H1 (cell line): Measurements from ENCODE around the gene KAT8. TPM values are rescaled to one million over a fixed set of nuclear protein-coding genes. Genes with fewer than 3 reads are reported as not detected.

Experiments
- ASH2L ChIP-seq: fragments of 200-600, 300-600 bp; sonication (generic); IDR thresholded peaks from one replicate; pipeline ENCODE4 v1.7.1; 2017; ENCODE audit warnings: low read length
- BRCA1 ChIP-seq: IDR thresholded peaks from 2 replicates; pipeline ENCODE4 v1.6.1; 2012; ENCODE audit warnings: low read depth, low read length, improper control_type of control experiment
- CBX5 ChIP-seq: fragments of 300-800, 300-1000 bp; sonication (generic); IDR thresholded peaks from 2 replicates; pipeline ENCODE4 v1.7.1; 2016; ENCODE audit warnings: antibody characterized with exemption, low read length, low read depth
- CEBPB ChIP-seq: IDR thresholded peaks from 2 replicates; pipeline ENCODE4 v1.6.1; 2012; ENCODE audit warnings: low read depth, low read length
- CHD1 ChIP-seq: IDR thresholded peaks from 2 replicates; pipeline ENCODE4 v1.6.1; 2012; ENCODE audit warnings: low read depth, low read length, improper control_type of control experiment
- CHD2 ChIP-seq: IDR thresholded peaks from 2 replicates; pipeline ENCODE4 v1.6.1; 2012; ENCODE audit warnings: low read length, improper control_type of control experiment
- CTBP2 ChIP-seq: IDR thresholded peaks from 2 replicates; pipeline ENCODE4 v1.7.0; 2011; ENCODE audit warnings: borderline replicate concordance, mild to moderate bottlenecking, moderate library complexity, mixed read lengths, low read length; ENCODE audit not compliant: insufficient read depth, insufficient read length
- FOSL1 ChIP-seq: IDR thresholded peaks from 2 replicates; pipeline ENCODE4 v1.6.1; 2011; ENCODE audit warnings: mild to moderate bottlenecking, low read depth, low read length, moderate library complexity; ENCODE audit not compliant: insufficient read depth
- GABPA ChIP-seq: IDR thresholded peaks from 2 replicates; pipeline ENCODE4 v1.6.1; 2011; ENCODE audit warnings: mild to moderate bottlenecking, low read length, moderate library complexity, borderline replicate concordance; ENCODE audit not compliant: insufficient read depth
- GTF2F1 ChIP-seq: IDR thresholded peaks from 2 replicates; pipeline ENCODE4 v1.6.1; 2012; ENCODE audit warnings: low read depth, low read length, improper control_type of control experiment, borderline replicate concordance
- HDAC2 ChIP-seq, 2 experiments: fragments of 300-600 bp in 1 of 2; sonication (generic) in 1 of 2; IDR thresholded peaks; 2 replicates each; pipeline ENCODE4 v1.6.1; 2011 to 2012; ENCODE audit warnings: low read depth in 2 of 2, low read length in 2 of 2, mild to moderate bottlenecking in 2 of 2, moderate library complexity in 2 of 2, borderline replicate concordance in 1 of 2, inconsistent platforms in 1 of 2
- KDM1A ChIP-seq: fragments of 200-600, 300-600 bp; sonication (generic); IDR thresholded peaks from 2 replicates; pipeline ENCODE4 v1.7.1; 2016; ENCODE audit warnings: mild to moderate bottlenecking, low read length, borderline replicate concordance
- MAFK ChIP-seq: IDR thresholded peaks from 2 replicates; pipeline ENCODE4 v1.6.1; 2012; ENCODE audit warnings: low read depth, mild to moderate bottlenecking, improper control_type of control experiment, low read length
- POLR2AphosphoS5 ChIP-seq: IDR thresholded peaks from 2 replicates; pipeline ENCODE4 v1.6.1; 2011; ENCODE audit warnings: low read depth, low read length
- POU5F1 ChIP-seq: IDR thresholded peaks from 2 replicates; pipeline ENCODE4 v1.6.1; 2011; ENCODE audit warnings: low read depth, mild to moderate bottlenecking, low read length, moderate library complexity
- RBBP5 ChIP-seq: IDR thresholded peaks from 2 replicates; pipeline ENCODE4 v1.7.1; 2012; ENCODE audit warnings: low read depth, mild to moderate bottlenecking, inconsistent platforms, low read length, moderate library complexity, borderline replicate concordance
- RXRA ChIP-seq: IDR thresholded peaks from 2 replicates; pipeline ENCODE4 v1.6.1; 2011; ENCODE audit warnings: low read depth, mild to moderate bottlenecking, low read length, moderate library complexity; ENCODE audit not compliant: insufficient read depth
- SAP30 ChIP-seq: fragments of 300-600 bp; sonication (generic); IDR thresholded peaks from 2 replicates; pipeline ENCODE4 v1.7.1; 2012; ENCODE audit warnings: low read length, moderate library complexity, mild to moderate bottlenecking, inconsistent platforms; ENCODE audit not compliant: insufficient read depth, insufficient replicate concordance
- SP1 ChIP-seq: IDR thresholded peaks from 2 replicates; pipeline ENCODE4 v1.6.1; 2011; ENCODE audit warnings: low read depth, low read length
- SP2 ChIP-seq: IDR thresholded peaks from 2 replicates; pipeline ENCODE4 v1.6.1; 2012; ENCODE audit warnings: mild to moderate bottlenecking, low read length, inconsistent platforms
- TAF1 ChIP-seq: IDR thresholded peaks from 2 replicates; pipeline ENCODE4 v1.6.1; 2011; ENCODE audit warnings: mild to moderate bottlenecking, low read depth, low read length
- TAF7 ChIP-seq: optimal IDR thresholded peaks from 2 replicates; pipeline ENCODE3; 2011; ENCODE audit warnings: low read depth, mild to moderate bottlenecking, inconsistent platforms, low read length, moderate library complexity, borderline replicate concordance
- YY1 ChIP-seq: IDR thresholded peaks from 2 replicates; pipeline ENCODE4 v1.6.1; 2011; ENCODE audit warnings: low read depth, mild to moderate bottlenecking, low read length
- ZNF274 ChIP-seq: IDR thresholded peaks from 2 replicates; pipeline ENCODE4 v1.7.0; 2012; ENCODE audit warnings: low read length, borderline replicate concordance; ENCODE audit errors: extremely low read depth
- polyA plus RNA-seq, 7 experiments: library from polyadenylated mRNA; depleted of rRNA in 3 of 7; stranded (reverse) in 5 of 7; unstranded in 2 of 7; fragments of >200 nt in 5 of 7; fragments of 200-250 nt in 2 of 7; gene quantifications; 1 replicate in 5 of 7; 2 replicates in 1 of 7; 4 replicates in 1 of 7; pipeline versions ENCODE4 v1.2.1 to v1.2.3, GENCODE V29; 2011 to 2013; ENCODE audit warnings: missing spikeins in 2 of 7, mixed read lengths in 2 of 7
- total RNA-seq: library from RNA; stranded (reverse); fragmentation: NEBNext Ultra II Directional; extraction: Animal tissue kit (Norgen Biotek cat#: 25700); gene quantifications from 2 replicates; pipeline ENCODE4 v1.2.1, GENCODE V29; 2021

The KAT8 gene
- total and polyA plus RNA-seq, 2 of the 8 experiments (the other 6 are each of a cell fraction or from before 2014, with no cell fraction given): 52.6 to 61.6 TPM

DNA sequence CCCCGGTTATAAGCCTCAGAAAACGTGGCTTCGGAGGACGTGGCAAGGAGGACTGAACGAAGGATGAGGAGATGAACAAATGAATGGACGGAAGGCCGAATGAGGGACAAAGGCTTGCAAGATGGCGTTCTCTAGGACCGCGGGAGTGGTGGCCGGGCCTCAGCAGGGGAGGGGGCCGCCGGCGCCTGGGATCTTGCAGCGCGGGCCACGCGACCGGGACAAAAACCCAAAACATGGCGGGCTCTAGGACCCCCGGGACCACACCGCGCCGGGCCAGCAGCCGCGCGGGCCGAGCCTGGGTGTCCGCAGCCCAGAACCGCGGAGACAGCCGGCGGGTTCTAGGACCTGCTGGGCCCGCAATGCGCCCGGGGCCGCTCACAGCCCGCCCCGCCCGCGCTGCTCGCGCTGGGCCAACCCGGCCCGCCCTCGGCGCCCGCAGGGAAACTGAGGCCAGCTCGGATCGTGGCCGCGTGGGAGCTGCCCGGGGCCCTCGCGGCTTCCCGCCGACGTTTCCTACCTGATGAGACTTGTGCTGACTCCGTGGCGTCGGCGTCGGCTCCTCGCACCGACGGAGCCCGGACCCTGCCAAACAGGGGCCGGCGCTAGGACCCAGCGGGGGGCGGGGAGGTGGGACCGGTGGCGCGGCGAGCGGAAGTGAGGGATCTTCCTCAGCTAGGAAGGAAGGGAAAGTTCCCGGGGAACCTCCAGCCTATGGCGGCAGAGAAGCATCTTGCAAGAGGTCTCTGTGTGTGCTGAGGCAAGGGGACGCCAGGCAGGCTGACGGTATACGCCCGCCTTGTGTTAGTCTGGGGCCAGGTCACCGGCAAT lies 44.1 kb upstream of the KAT8 start (continued):
- TF ChIP-seq HDAC2 (IDR thresholded peaks at IDR 0.05; ENCODE audit: borderline replicate concordance in 1 of 2, low read depth in 2 of 2, low read length in 2 of 2) (no peak), YY1 (peak; percentile 77; the same call in 1 of the 2 replicates), CHD2 (0 out of 2 replicates have a peak, but pooled peaks have one; percentile 9), CTBP2 (no peak), GABPA (no peak; the same call in 1 of the 2 replicates), CEBPB (no peak), RXRA (no peak), ASH2L (peak; percentile 76), MAFK (no peak), GTF2F1 (no peak), RBBP5 (peak; percentile 78), KDM1A (peak; percentile 99), POU5F1 (no peak), POLR2AphosphoS5 (peak; percentile 37; the same call in 1 of the 2 replicates), TAF1 (peak; percentile 26), SAP30 (no peak), SP2 (no peak), CHD1 (no peak), TAF7 (peak; percentile 16), SP1 (peak; percentile 81), FOSL1 (peak; percentile 100), BRCA1 (no peak), CBX5 (no peak), ZNF274 (no peak)
